T-helper 17 cell (primary cell): Measurements from ENCODE around the gene UNC93A. TPM values are rescaled to one million over a fixed set of nuclear protein-coding genes. Genes with fewer than 3 reads are reported as not detected.
"Not testable (repeated sequence)": the region's sequence is repeated elsewhere in the genome, so short reads cannot be mapped to it uniquely, and the experiment has no call there.

Source experiments
- ATAC-seq: fragments of 150-1000 bp; cut with Tn5 transposase; 2 replicates; pipeline ENCODE4 v1.10.0; 2021; ENCODE audit warnings: mild to moderate bottlenecking, moderate library complexity
- DNase-seq, 3 donors: peaks; one replicate each; pipeline versions ENCODE4 v3.0.0 to v3.0.0-alpha.2; 2020 to 2021
- H3K9me3 ChIP-seq: one replicate; pipeline ENCODE4 v1.7.0; 2013; ENCODE audit warnings: low read length, mild to moderate bottlenecking; ENCODE audit not compliant: control insufficient read depth, poor library complexity, severe bottlenecking
- H3K27ac Mint-ChIP-seq: one replicate; pipeline ENCODE4 v1.8.0; 2022; ENCODE audit warnings: mild to moderate bottlenecking, moderate library complexity, mixed read lengths
- H3K27me3 Mint-ChIP-seq: one replicate; pipeline ENCODE4 v1.8.0; 2022; ENCODE audit warnings: mixed read lengths
- H3K36me3 Mint-ChIP-seq: one replicate; pipeline ENCODE4 v1.8.0; 2022; ENCODE audit warnings: low read depth, mixed read lengths
- H3K4me1 Mint-ChIP-seq: one replicate; pipeline ENCODE4 v1.8.0; 2022; ENCODE audit warnings: mild to moderate bottlenecking, mixed read lengths
- H3K4me3 Mint-ChIP-seq: one replicate; pipeline ENCODE4 v1.8.0; 2022; ENCODE audit warnings: mild to moderate bottlenecking, moderate library complexity, mixed read lengths
- total RNA-seq, 4 donors: library from RNA in 2 of 4; stranded (reverse) in 2 of 4; gene quantifications; one replicate each; pipeline ENCODE4 v1.2.3 and lab custom pipeline; 2022 to 2026

Gene UNC93A
- total RNA-seq, 2 donors from 2014 or later: not detected

DNA sequence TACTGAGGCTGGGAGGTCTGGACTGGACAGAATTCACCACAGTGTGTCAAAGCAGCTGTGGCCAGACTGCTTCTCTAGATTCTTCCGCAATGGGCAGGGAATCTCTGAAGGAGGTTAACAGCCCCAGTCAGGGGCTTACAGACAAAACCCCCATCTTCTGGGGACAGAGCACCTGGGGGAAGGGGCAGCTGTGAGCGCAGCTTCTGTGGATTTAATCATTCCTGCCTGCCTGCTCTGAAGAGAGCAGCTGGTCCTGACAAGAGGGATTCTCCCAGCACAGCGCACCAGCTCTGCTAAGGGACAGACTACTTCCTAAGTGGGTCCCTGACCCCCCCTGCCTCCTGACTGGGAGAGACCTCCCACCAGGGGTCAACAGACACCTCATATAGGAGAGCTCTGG is 32.5 kb upstream of the UNC93A start:
- no peaks in the 10 kb centered on the region for H3K4me1 Mint-ChIP-seq
- no peaks in the 10 kb centered on the region for H3K36me3 Mint-ChIP-seq
- DNase-seq (no peak), ATAC-seq (no peak)
- no peak overlapping the region for H3K27ac Mint-ChIP-seq
- H3K4me3 Mint-ChIP-seq: no peak overlapping the region
- H3K27me3 Mint-ChIP-seq: peaks cover 18% of the 10 kb centered on the region
- H3K9me3 ChIP-seq: peaks cover 2% of the 10 kb centered on the region

DNA sequence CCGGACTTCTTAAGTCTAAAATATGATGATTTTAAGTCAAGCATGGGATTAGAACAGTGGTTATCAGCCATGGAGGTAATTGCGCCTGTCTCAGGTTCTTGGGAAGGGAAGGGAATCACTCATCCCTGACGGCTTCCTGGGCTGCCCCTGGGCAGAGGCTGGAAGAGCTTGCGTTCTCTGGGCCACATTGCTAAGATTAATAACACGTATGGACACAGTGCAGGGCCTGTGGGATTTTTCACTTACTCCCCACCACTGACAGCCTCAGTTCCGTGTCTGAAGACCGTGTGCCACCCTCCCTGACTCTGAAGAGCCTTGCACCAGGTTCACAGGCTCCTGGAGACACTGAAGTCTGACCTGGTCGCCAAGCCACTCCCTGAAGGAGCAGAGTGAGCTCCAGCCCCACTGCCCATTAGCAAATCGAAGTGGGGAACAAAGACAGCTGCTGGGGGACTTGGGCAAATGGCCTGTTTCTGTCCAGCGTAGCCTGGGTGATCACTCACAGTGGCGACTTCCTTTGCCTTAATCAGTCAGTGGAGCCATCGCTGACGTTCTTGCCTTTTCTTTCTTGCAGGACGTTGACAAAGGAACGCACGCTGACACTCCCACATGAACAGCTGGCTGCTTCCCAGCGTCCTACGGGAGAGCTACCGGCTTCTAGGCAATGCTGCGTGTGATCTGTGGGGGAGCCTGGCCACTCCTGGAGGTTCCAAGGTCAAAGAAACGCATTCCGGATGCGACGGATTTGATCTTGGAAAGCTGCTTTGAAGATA is 24.9 kb upstream of the UNC93A start:
- H3K27ac Mint-ChIP-seq, H3K9me3 ChIP-seq, H3K4me3 Mint-ChIP-seq, H3K36me3 Mint-ChIP-seq, ATAC-seq, H3K4me1 Mint-ChIP-seq, DNase-seq: not testable (repeated sequence)
- peaks cover 43% of the 10 kb centered on the region for H3K27me3 Mint-ChIP-seq

DNA sequence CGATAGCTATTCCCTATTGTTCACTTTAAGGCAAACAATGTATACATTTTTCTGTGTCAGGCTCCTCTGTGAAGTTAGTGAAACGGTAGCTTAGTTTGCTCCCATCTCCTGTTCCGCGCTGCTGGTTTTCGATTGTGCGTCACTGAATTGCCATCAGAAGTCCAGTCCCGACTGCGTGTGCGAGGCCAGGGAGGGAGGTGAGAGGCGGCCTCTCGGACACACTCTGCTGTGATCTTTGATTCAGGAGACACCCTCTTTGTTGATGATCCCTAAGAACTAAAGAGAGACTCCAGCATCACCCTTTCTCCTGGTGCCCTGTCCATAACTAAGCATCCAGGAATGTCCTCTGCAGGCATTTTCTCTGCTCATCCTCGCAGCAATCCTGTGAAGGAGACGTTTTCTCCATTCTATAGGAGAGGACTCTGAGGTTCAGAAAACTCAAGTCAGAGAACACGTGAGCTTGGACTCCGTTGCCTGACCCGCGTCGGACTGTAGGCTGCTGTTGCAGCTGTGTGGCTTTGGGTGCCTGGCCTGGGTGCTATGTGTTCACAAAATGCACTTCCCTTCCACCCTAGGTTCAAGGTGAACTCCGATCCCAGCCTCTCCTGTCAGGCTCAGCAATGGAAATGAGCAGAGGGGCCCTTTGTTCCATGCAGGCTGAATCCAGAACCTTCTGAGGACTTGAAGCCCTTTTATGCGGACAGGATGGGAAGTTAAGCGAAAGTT is 24.1 kb upstream of the UNC93A start:
- no peaks in the 10 kb centered on the region for H3K4me1 Mint-ChIP-seq
- H3K27ac Mint-ChIP-seq: no peak overlapping the region
- peaks cover 47% of the 10 kb centered on the region for H3K27me3 Mint-ChIP-seq
- DNase-seq (no peak), ATAC-seq (no peak)
- H3K4me3 Mint-ChIP-seq: no peak overlapping the region
- H3K36me3 Mint-ChIP-seq: peaks cover 2% of the 10 kb centered on the region
- H3K9me3 ChIP-seq: no peaks in the 10 kb centered on the region

DNA sequence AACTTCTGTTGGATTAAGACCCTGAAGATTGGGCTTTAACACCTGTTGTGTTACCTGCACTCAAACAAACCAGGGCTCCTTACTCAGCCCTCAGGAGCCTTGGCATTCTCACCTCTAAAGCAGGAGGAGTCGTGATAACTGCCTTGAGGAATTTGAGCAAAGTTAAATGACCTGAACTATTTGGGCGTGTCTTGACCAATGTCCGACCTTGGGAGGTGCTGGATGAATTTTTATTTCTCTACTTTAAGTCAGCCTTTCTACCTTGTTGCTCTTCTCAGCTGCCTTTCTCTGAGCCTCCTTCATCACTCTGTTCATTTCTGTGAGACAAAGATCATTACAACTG is 23.6 kb upstream of the UNC93A start:
- DNase-seq, H3K9me3 ChIP-seq, ATAC-seq, H3K27ac Mint-ChIP-seq, H3K4me1 Mint-ChIP-seq, H3K4me3 Mint-ChIP-seq, H3K36me3 Mint-ChIP-seq: not testable (repeated sequence)
- peaks cover 50% of the 10 kb centered on the region for H3K27me3 Mint-ChIP-seq

DNA sequence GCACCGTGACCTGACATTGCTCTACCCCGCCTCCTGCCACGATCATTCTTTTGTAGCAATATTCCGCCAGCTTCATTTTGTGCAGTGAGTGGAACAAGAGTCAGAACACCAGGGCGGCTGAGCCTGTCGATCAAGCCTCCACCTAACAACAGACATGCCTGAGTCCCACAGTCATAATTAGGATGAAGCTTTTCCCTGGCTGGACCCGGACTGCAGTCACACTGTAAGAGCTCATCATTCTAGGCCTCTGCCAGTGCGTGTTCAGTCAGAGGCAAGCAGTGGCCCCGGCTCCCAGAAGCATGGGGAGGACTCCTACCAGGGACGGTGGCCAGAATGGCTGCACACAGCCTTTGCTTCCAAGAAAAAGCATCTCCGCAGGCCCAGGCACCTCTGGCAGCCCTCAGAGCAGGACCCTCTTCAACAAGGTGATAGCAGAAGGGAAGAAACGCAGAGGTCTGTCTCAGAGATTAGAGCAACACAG is 23.2 kb upstream of the UNC93A start:
- no peaks in the 10 kb centered on the region for H3K4me1 Mint-ChIP-seq
- H3K4me3 Mint-ChIP-seq: no peak overlapping the region
- H3K27ac Mint-ChIP-seq: no peak overlapping the region
- H3K9me3 ChIP-seq: no peaks in the 10 kb centered on the region
- ATAC-seq (no peak), DNase-seq (no peak)
- peaks cover 2% of the 10 kb centered on the region for H3K36me3 Mint-ChIP-seq
- H3K27me3 Mint-ChIP-seq: peaks cover 50% of the 10 kb centered on the region

DNA sequence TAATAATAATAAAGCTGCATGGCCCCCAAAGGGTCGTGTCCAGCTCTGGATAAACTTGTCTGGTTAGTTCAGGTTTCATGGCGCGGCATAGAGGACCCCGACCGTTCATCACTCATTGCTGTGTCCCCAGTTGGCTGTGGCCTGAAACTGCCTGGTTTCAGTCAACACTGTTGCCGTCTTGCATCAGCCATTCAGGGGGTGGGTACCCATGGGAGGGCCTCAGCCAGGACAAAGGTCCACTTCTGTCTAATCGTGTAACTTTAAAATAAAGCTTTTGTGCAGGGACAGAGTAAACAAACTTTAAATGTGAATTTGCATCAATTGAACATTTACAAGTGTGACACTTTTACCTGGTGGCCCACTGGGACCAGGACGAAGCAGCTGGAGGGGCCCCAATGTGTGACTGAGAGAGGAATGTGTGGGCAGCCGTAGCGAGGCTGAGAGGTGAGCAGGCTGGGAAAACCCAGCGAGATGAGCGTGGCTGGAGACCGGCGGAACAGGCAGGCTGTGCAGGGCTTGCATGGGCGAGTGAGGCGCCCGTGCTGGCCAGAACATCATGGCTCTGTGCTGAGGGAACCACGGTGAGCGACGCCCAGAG is 22.3 kb upstream of the UNC93A start:
- Mint-ChIP-seq H3K36me3 (peaks cover 2% of the 10 kb centered on the region), H3K4me3 (no peak overlapping the region)
- ATAC-seq: no peak

DNA sequence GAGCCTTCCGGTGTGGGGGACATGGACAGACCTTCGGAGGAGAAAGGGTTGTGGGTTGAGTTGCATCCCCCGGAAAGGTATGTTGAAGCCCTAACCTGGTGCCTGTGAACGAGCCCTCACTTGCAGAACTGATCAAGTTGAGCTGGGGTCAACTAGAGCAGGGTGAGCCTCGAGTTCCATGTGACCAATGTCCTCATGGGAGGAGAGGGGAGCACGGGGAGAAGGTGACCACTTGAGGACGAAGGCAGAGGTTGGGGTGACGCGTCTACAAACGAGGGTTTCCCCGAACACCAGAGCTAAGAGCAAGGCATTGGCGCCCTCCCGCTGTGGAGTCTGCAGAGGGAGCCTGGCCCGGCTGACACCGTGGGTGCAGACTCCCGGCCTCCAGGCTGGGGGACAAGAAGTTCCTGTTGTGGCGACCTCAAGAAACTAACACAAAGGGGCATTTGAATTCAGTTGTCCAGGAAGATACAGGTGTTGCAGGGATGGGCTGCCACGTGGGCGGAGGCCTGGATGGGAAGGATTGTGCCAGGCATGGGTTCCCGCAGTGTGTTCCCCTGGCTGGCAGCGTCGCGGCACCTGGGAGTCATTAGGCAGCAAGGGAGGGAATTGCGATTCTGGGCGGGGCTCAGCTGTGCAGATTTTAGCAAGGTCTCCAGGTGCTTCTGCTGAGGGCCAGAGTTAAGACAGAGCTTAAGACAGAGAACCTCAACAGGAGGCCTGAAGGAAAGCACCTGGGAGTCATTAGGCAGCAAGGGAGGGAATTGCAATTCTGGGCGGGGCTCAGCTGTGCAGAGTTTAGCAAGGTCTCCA is 20.4 kb upstream of the UNC93A start:
- peaks cover 57% of the 10 kb centered on the region for H3K27me3 Mint-ChIP-seq
- DNase-seq (no peak), ATAC-seq (no peak)
- no peaks in the 10 kb centered on the region for H3K9me3 ChIP-seq
- no peak overlapping the region for H3K27ac Mint-ChIP-seq
- H3K36me3 Mint-ChIP-seq: peaks cover 2% of the 10 kb centered on the region
- no peaks in the 10 kb centered on the region for H3K4me1 Mint-ChIP-seq
- H3K4me3 Mint-ChIP-seq: no peak overlapping the region

More for the DNA sequence above, 22.3 kb upstream of the UNC93A start:
- H3K4me1 Mint-ChIP-seq: no peaks in the 10 kb centered on the region
- no peak overlapping the region for H3K27ac Mint-ChIP-seq
- no peak for DNase-seq
- peaks cover 50% of the 10 kb centered on the region for H3K27me3 Mint-ChIP-seq
- no peaks in the 10 kb centered on the region for H3K9me3 ChIP-seq

DNA sequence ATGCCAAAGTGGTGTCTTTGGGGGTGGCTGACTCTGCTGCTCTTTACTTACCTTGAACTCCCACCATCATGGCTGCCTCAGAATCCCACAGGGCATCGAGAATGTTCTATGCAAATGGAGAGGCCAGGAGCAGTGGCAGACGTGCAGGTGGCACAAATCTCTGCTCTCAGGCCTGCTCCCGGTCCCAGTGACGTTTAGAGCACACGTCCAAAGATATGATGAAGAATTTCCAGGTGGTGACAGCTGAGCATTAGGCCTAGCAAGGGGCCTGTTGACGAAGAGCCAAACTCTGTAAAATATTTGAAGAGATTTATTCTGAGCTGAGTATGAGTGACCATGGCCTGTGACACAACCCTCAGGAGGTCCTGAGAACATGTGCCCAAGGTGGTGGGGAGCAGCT is 19.0 kb upstream of the UNC93A start:
- Mint-ChIP-seq H3K27me3 (peaks cover 65% of the 10 kb centered on the region), H3K4me1 (no peaks in the 10 kb centered on the region), H3K27ac (no peak overlapping the region), H3K36me3 (peaks cover 2% of the 10 kb centered on the region), H3K4me3 (no peak overlapping the region)
- no peak for ATAC-seq
- no peak for DNase-seq
- H3K9me3 ChIP-seq: no peaks in the 10 kb centered on the region

DNA sequence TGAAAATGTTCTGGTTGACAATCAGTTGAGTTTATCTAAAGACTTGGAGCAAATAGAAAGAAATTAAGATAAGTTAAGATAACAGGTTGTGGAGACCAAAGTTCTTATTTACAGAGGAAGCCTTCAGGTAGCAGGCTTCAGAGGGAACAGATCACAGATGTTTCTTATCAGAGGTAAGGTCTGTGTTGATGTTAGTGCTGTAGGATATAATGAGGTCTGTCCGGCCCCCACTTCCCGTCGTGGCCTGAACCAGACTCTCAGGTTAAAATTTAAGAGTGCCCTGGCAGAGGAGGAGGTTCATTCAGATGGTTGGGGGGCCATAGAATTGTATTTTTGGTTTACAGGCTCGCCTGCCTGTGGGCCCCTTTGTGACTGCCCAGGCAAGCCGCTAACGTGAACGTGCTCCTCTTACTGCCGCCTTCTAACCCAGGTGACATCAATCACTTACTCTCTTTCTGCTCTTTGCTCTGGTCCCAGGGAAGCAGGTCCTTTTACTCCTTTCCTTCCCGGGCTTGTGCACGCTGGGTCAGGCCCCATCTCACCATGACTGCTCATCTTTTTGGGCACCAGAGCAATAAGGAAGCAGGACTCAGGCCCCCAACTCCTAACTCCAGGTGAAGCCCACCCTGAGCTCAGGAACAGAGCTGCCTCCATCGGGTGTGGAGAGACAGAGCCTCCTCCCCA is 18.3 kb upstream of the UNC93A start:
- ATAC-seq (no peak), DNase-seq (no peak)
- Mint-ChIP-seq H3K27me3 (peaks cover 65% of the 10 kb centered on the region), H3K36me3 (peaks cover 7% of the 10 kb centered on the region), H3K27ac (no peak overlapping the region), H3K4me3 (no peak overlapping the region), H3K4me1 (peaks cover 3% of the 10 kb centered on the region)
- no peaks in the 10 kb centered on the region for H3K9me3 ChIP-seq

DNA sequence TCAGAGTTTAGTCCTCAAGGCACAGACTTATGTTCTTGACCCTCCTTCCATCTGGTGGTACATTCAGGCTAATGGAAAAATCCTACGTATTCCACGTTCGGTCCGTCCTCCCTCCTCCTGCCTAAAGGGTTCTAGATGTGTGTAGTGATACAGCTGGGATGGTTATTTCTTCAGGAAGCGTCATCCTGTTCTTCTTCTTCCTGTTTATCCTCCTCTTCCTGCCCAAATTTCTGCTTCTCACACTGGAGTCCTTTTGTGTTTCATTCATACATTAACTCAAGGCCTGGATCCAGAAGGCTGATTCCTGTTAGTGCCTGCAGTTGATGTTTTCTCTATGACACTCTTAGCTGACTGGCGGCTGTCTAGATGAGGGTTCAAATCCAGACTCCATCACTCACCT is 16.8 kb upstream of the UNC93A start:
- H3K36me3 Mint-ChIP-seq: peaks cover 9% of the 10 kb centered on the region
- peaks cover 3% of the 10 kb centered on the region for H3K4me1 Mint-ChIP-seq
- no peak overlapping the region for H3K4me3 Mint-ChIP-seq
- ATAC-seq: no peak
- no peaks in the 10 kb centered on the region for H3K9me3 ChIP-seq
- DNase-seq: no peak
- H3K27ac Mint-ChIP-seq: no peak overlapping the region
- H3K27me3 Mint-ChIP-seq: peaks cover 67% of the 10 kb centered on the region

DNA sequence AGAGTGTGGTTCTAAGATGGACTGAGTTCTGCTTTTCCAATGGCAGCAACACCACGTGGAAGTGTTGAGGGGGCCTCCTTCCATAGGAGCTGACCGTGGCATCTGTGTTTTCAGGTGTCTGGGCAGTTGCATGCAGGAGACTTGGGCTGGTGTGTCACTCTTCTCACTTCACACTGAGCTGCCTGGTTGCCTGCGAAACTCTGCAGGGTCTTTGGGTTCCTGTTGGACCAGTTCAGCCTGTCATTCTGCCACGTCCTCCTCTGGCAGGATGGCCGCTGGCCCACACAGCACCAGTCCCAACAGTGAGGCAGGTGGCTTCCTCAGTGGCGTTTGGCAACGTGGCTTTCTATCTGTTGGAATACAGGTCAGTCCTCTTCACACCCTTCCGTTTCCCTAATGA is 16.1 kb upstream of the UNC93A start:
- Mint-ChIP-seq H3K27me3 (peaks cover 69% of the 10 kb centered on the region), H3K27ac (no peak overlapping the region), H3K4me3 (no peak overlapping the region), H3K4me1 (peaks cover 3% of the 10 kb centered on the region), H3K36me3 (peaks cover 9% of the 10 kb centered on the region)
- no peaks in the 10 kb centered on the region for H3K9me3 ChIP-seq
- ATAC-seq (no peak), DNase-seq (no peak)

DNA sequence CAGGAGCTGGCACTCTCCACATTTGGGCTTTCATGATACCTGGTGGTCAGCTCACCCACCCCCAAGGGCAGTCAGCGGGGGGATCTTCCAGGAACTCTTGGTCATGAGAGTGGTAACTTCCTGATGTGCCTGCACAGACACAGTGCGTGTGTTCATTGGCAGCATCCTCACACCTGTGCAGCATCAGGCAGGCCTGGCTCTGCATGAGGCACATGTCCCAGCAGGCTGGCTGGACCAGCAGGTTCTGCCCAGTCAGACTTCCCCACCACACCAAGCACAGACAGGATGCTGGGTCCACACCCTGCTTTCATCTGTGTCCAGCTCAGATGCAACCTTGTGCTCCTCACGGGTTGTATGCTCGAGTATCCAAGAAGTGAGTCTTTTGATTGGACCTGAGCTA is 15.7 kb upstream of the UNC93A start:
- ATAC-seq (no peak), DNase-seq (no peak)
- Mint-ChIP-seq H3K36me3 (peaks cover 9% of the 10 kb centered on the region), H3K27me3 (peaks cover 66% of the 10 kb centered on the region), H3K27ac (no peak overlapping the region), H3K4me1 (peaks cover 3% of the 10 kb centered on the region), H3K4me3 (no peak overlapping the region)
- H3K9me3 ChIP-seq: no peaks in the 10 kb centered on the region
